ENCODE data around the gene HSPBP1. TPM values are rescaled to one million over a fixed set of nuclear protein-coding genes. Genes with fewer than 3 reads are reported as not detected.

The HSPBP1 gene
- total RNA-seq, 1 donor from 2014 or later = 28.8 TPM

DNA sequence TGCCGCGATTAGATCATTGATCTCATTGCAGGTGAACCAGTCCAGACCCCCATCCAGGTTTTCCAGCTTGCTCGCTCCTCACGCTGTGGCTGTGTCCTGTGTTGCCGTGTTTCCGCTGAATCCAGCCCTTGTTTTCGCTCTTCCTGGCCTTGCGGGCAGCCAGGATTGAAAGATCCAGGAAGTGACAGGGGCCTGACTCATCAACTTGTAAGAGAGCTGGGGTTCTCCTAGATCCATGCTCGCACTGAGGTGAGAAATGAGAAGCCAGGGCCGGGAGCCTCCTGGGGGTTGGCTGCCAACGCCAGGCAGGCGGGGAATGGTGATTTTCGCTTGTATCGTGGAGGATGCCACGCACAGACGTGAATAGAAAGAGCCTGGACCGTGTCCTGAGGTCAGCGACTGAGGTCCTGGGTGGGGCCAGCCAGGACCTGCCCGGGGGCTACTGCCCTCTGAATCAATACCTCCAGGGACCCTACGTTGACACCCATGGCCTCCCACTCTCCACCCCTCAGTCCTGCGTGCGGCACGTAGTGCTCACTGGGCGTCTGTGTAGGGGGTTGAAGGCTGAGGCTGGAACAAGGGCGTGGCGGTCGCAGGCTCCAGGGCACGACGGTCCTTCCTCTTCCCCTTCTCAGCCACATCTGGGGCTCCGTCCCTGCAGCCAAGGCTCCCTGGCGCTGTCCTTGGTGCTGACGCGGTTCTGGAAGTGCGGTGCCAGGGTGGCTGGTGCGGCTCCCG, 63.3 kb downstream of the HSPBP1 start:
- peak; percentile 91 for DNase-seq (ENCODE audit: low spot score)

- DNase-seq (ENCODE audit: low spot score) = no peak
Observed at GRCh38 chr19:55213547-55213946, 66.4 kb downstream of the HSPBP1 start.

DNA sequence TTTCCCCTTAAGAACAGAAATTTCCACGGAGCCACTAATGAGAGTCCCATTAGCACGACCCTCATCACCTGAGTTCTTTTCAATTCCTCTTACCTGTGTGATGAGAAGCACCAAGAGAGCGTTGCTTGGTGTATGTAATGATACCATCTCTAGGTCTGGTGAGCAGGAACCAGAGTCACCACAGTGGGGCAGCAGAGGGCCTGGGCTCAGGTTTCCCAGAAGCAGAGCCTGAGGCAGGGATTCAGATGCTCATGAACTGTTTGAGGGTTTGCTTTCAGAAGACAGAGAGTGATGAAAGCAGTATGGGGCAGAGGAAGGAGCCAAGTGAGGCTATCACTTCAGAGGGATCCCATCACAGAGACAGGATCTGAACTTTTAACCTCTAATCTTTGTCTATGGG, 67.5 kb downstream of the HSPBP1 start:
- no peak for DNase-seq (ENCODE audit: low spot score)

Other genes starting within 250 kb of the HSPBP1 start
- 0.72 TPM for gene GP6, start 241.8 kb downstream of the HSPBP1 start, total RNA-seq
- 63.0 TPM for gene RDH13, start 217.0 kb downstream of the HSPBP1 start, total RNA-seq
- 127 TPM for gene EPS8L1, start 204.2 kb downstream of the HSPBP1 start, total RNA-seq
- gene PPP1R12C, start 162.5 kb downstream of the HSPBP1 start, total RNA-seq = 189 TPM
- gene TNNT1, start 130.9 kb downstream of the HSPBP1 start, total RNA-seq = 0.72 TPM
- gene TNNI3, start 122.4 kb downstream of the HSPBP1 start, total RNA-seq = not detected
- 7.3 TPM for gene DNAAF3, start 113.5 kb downstream of the HSPBP1 start, total RNA-seq
- gene SYT5, start 99.8 kb downstream of the HSPBP1 start, total RNA-seq = not detected
- 175 TPM for gene PTPRH, start 70.6 kb downstream of the HSPBP1 start, total RNA-seq
- 193 TPM for gene TMEM86B, start 51.3 kb downstream of the HSPBP1 start, total RNA-seq
- gene PPP6R1, start 21.1 kb downstream of the HSPBP1 start, total RNA-seq = 108 TPM
- 5.2 TPM for gene BRSK1, start 3.9 kb upstream of the HSPBP1 start, total RNA-seq
- 10.1 TPM for gene TMEM150B, start 45.2 kb upstream of the HSPBP1 start, total RNA-seq
- 24.9 TPM for gene KMT5C, start 59.8 kb upstream of the HSPBP1 start, total RNA-seq
- gene COX6B2, start 74.6 kb upstream of the HSPBP1 start, total RNA-seq = not detected
- gene GARIN5B, start 83.2 kb upstream of the HSPBP1 start, total RNA-seq = not detected
- 0.69 TPM for gene IL11, start 90.4 kb upstream of the HSPBP1 start, total RNA-seq
- gene TMEM190, start 96.7 kb upstream of the HSPBP1 start, total RNA-seq = not detected
- 39.9 TPM for gene TMEM238, start 104.2 kb upstream of the HSPBP1 start, total RNA-seq
- 1,612 TPM for gene RPL28, start 105.8 kb upstream of the HSPBP1 start, total RNA-seq
- gene UBE2S, start 127.7 kb upstream of the HSPBP1 start, total RNA-seq = 26.4 TPM
- gene SHISA7, start 163.2 kb upstream of the HSPBP1 start, total RNA-seq = not detected
- 53.5 TPM for gene ISOC2, start 181.5 kb upstream of the HSPBP1 start, total RNA-seq
- gene C19orf85, start 184.6 kb upstream of the HSPBP1 start, total RNA-seq = not detected
- gene ZNF628, start 196.5 kb upstream of the HSPBP1 start, total RNA-seq = 10.7 TPM
- gene NAT14, start 205.1 kb upstream of the HSPBP1 start, total RNA-seq = 23.1 TPM
- gene SSC5D, start 208.3 kb upstream of the HSPBP1 start, total RNA-seq = 49.7 TPM

Data from mucosa of gallbladder (tissue), 1 donor.